Measurements from ENCODE around the gene SYCE1L. TPM values are rescaled to one million over a fixed set of nuclear protein-coding genes. Genes with fewer than 3 reads are reported as not detected.
"Not testable (repeated sequence)": the region's sequence is repeated elsewhere in the genome, so short reads cannot be mapped to it uniquely, and the experiment has no call there.

SYCE1L gene
- total RNA-seq, 1 donor from 2014 or later, result 0.66 TPM

- Histone ChIP-seq H3K27ac (replicated peaks) (no peak overlapping the region), H3K27me3 (ENCODE audit: low read depth) (peaks cover 23% of the 10 kb centered on the region), H3K36me3 (no peaks in the 10 kb centered on the region), H3K9me3 (replicated peaks) (no peaks in the 10 kb centered on the region), H3K4me1 (no peaks in the 10 kb centered on the region), H3K4me3 (no peak overlapping the region)
- no peak for TF ChIP-seq CTCF (IDR thresholded peaks at IDR 0.05; ENCODE audit: borderline replicate concordance)
- intact Hi-C loops (cut with micrococcal nuclease), result no loop called here
- no peak for DNase-seq
Measured at GRCh38 chr16:77231047-77231446, 31.8 kb downstream of the SYCE1L start.

GRCh38 chr16:77233799-77234519, 34.8 kb downstream of the SYCE1L start:
- Histone ChIP-seq H3K36me3 (no peaks in the 10 kb centered on the region), H3K4me3 (no peak overlapping the region), H3K27ac (replicated peaks) (no peak overlapping the region), H3K4me1 (peaks cover 3% of the 10 kb centered on the region), H3K9me3 (replicated peaks) (no peaks in the 10 kb centered on the region), H3K27me3 (ENCODE audit: low read depth) (peaks cover 21% of the 10 kb centered on the region)
- TF ChIP-seq CTCF (IDR thresholded peaks at IDR 0.05; ENCODE audit: borderline replicate concordance), result no peak
- no peak for DNase-seq
- intact Hi-C loops (cut with micrococcal nuclease), result no loop called here

- H3K4me1 ChIP-seq, result peaks cover 3% of the 10 kb centered on the region
- no peaks in the 10 kb centered on the region for H3K9me3 ChIP-seq (replicated peaks)
- peaks cover 21% of the 10 kb centered on the region for H3K27me3 ChIP-seq (ENCODE audit: low read depth)
- H3K4me3 ChIP-seq, result no peak overlapping the region
- TF ChIP-seq CTCF (IDR thresholded peaks at IDR 0.05; ENCODE audit: borderline replicate concordance), result no peak
- no peaks in the 10 kb centered on the region for H3K36me3 ChIP-seq
- H3K27ac ChIP-seq (replicated peaks), result no peak overlapping the region
- DNase-seq, result no peak
- intact Hi-C loops (cut with micrococcal nuclease), result no loop called here
Measured at GRCh38 chr16:77234611-77235010, 35.4 kb downstream of the SYCE1L start.

- peaks cover 3% of the 10 kb centered on the region for H3K4me1 ChIP-seq
- peak; percentile 84 for DNase-seq
- H3K36me3 ChIP-seq, result no peaks in the 10 kb centered on the region
- no peaks in the 10 kb centered on the region for H3K9me3 ChIP-seq (replicated peaks)
- TF ChIP-seq CTCF (IDR thresholded peaks at IDR 0.05; ENCODE audit: borderline replicate concordance), result peak; percentile 99
- H3K27ac ChIP-seq (replicated peaks), result no peak overlapping the region
- H3K4me3 ChIP-seq, result peak overlapping the region; percentile 41
- intact Hi-C loops (cut with micrococcal nuclease), result loop anchor here (1.0 kb wide), 1 partner anchor 348 kb away; no protein-coding TSS in a partner anchor
- H3K27me3 ChIP-seq (ENCODE audit: low read depth), result peaks cover 21% of the 10 kb centered on the region
Measured at GRCh38 chr16:77236063-77236511, 36.9 kb downstream of the SYCE1L start.

- DNase-seq, result no peak
- H3K4me3 ChIP-seq, result no peak overlapping the region
- H3K27me3 ChIP-seq (ENCODE audit: low read depth), result peaks cover 18% of the 10 kb centered on the region
- TF ChIP-seq CTCF (IDR thresholded peaks at IDR 0.05; ENCODE audit: borderline replicate concordance), result no peak
- peaks cover 3% of the 10 kb centered on the region for H3K4me1 ChIP-seq
- H3K27ac ChIP-seq (replicated peaks), result no peak overlapping the region
- no peaks in the 10 kb centered on the region for H3K36me3 ChIP-seq
- H3K9me3 ChIP-seq (replicated peaks), result no peaks in the 10 kb centered on the region
- intact Hi-C loops (cut with micrococcal nuclease), result no loop called here
Measured at GRCh38 chr16:77238593-77238992, 39.4 kb downstream of the SYCE1L start.

GRCh38 chr16:77242471-77242870, 43.3 kb downstream of the SYCE1L start:
- intact Hi-C loops (cut with micrococcal nuclease); DNase-seq; H3K27ac ChIP-seq (replicated peaks); H3K9me3 ChIP-seq (replicated peaks); H3K36me3 ChIP-seq; H3K27me3 ChIP-seq (ENCODE audit: low read depth); H3K4me1 ChIP-seq; H3K4me3 ChIP-seq: not testable (repeated sequence)

All from left ventricle myocardium inferior (tissue), 1 donor.